ENCODE data around the gene PSMD9. TPM values are rescaled to one million over a fixed set of nuclear protein-coding genes. Genes with fewer than 3 reads are reported as not detected.

The PSMD9 gene
- polyA plus RNA-seq (84.8 to 95.4 TPM (median 90.5 TPM) in 3 replicates), polyA minus RNA-seq (26.1 to 49.7 TPM (median 35.2 TPM) in 3 replicates)
- 56.7 TPM for polyA plus RNA-seq (2011; ENCODE audit: low read depth)
- polyA plus RNA-seq (2011; cell fraction: cytosol; rRNA removed) = 48.4 and 89.7 TPM in 2 replicates
- 43.2 and 46.3 TPM in 2 replicates for polyA plus RNA-seq (2011; cell fraction: nucleus; rRNA removed)
- 56.6 and 118 TPM in 2 replicates for polyA plus RNA-seq (2012; ENCODE audit: low replicate concordance)
- polyA minus RNA-seq (2011; cell fraction: cytosol; rRNA and poly(A)+ RNA removed) = 85.6 TPM
- 21.6 and 22.6 TPM in 2 replicates for polyA minus RNA-seq (2011; cell fraction: nucleus; rRNA and poly(A)+ RNA removed)

GRCh38 chr12:121888478-121889273 is at the start of gene PSMD9:
Gene PSMD9 (plus strand): TSS chr12:121888790. CDS start chr12:121888857, 67 bp downstream.
- H3K27ac ChIP-seq (ENCODE audit: control insufficient read depth, insufficient read depth, low read length) = peak within 1 kb of the TSS; percentile 92
- dilution Hi-C loops (cut with MboI; ENCODE audit: extremely low pct_ligation_motif_present, low sequenced_read_pairs) = no loop called here
- H3K27me3 ChIP-seq (ENCODE audit: control insufficient read depth, extremely low read depth, insufficient read depth, low read length) = no peaks in the 10 kb centered on the region
- H3K4me1 ChIP-seq (ENCODE audit: control insufficient read depth, extremely low read depth, insufficient read depth, low read length) = peaks cover 14% of the 10 kb centered on the region
- peaks cover 38% of the 10 kb centered on the region for H3K79me2 ChIP-seq (ENCODE audit: control insufficient read depth, insufficient read depth, low read length)
- no peaks in the 10 kb centered on the region for H3K9me3 ChIP-seq (ENCODE audit: control insufficient read depth, low read depth, low read length)
- H3K36me3 ChIP-seq (ENCODE audit: control insufficient read depth in 2 of 2, extremely low read depth in 1 of 2, insufficient read depth in 2 of 2, low read length in 2 of 2) = peaks cover 0 to 5% of the 10 kb centered on the region in 2 experiments
- H2AFZ ChIP-seq (ENCODE audit: control insufficient read depth, low read length) = peak within 1 kb of the TSS; percentile 94
- peak within 1 kb of the TSS; percentile 92 for H3K9ac ChIP-seq (ENCODE audit: control insufficient read depth, extremely low read depth, insufficient read depth, low read length)
- FAIRE-seq = peak; percentile 69
- peak within 1 kb of the TSS; percentile 68 to 91 (median 86) for H3K4me3 ChIP-seq (ENCODE audit: control insufficient read depth in 2 of 3, extremely low read depth in 1 of 3, insufficient read depth in 2 of 3, low read depth in 1 of 3, low read length in 3 of 3)
- peak within 1 kb of the TSS; percentile 95 for H3K4me2 ChIP-seq (ENCODE audit: control insufficient read depth, extremely low read depth, insufficient read depth, low read depth, low read length)
- no peaks in the 10 kb centered on the region for H4K20me1 ChIP-seq (ENCODE audit: control insufficient read depth, extremely low read depth, insufficient read depth, low read length)
- no peaks in the 10 kb centered on the region for H3K9me1 ChIP-seq (ENCODE audit: control insufficient read depth, extremely low read depth, insufficient read depth, low read length)
- peak; percentile 90 for DNase-seq (ENCODE audit: low read depth, low spot score)
- TF ChIP-seq EZH2 (IDR thresholded peaks at IDR 0.05; ENCODE audit: low read length) (no peak), CTCF (optimal IDR thresholded peaks at IDR 0.05 in 1 of 3, IDR thresholded peaks at IDR 0.05 in 1 of 3, conservative IDR thresholded peaks at IDR 0.05 in 1 of 3; ENCODE audit: extremely low read depth in 1 of 3, insufficient read depth in 2 of 3, low read length in 3 of 3) (peak; percentile 72 to 82 (median 73))

GRCh38 chr12:121839106-121839992 is 49.2 kb upstream of the PSMD9 start:
- Histone ChIP-seq H3K4me2 (ENCODE audit: control insufficient read depth, extremely low read depth, insufficient read depth, low read depth, low read length) (peak overlapping the region; percentile 96), H3K27ac (ENCODE audit: control insufficient read depth, insufficient read depth, low read length) (peak overlapping the region; percentile 41), H3K4me3 (ENCODE audit: control insufficient read depth in 2 of 3, extremely low read depth in 1 of 3, insufficient read depth in 2 of 3, low read depth in 1 of 3, low read length in 3 of 3) (peak overlapping the region; percentile 63 to 89 (median 77)), H3K4me1 (ENCODE audit: control insufficient read depth, extremely low read depth, insufficient read depth, low read length) (peaks cover 5% of the 10 kb centered on the region), H3K79me2 (ENCODE audit: control insufficient read depth, insufficient read depth, low read length) (no peaks in the 10 kb centered on the region), H3K36me3 (ENCODE audit: control insufficient read depth in 2 of 2, extremely low read depth in 1 of 2, insufficient read depth in 2 of 2, low read length in 2 of 2) (no peaks in the 10 kb centered on the region), H3K27me3 (ENCODE audit: control insufficient read depth, extremely low read depth, insufficient read depth, low read length) (no peaks in the 10 kb centered on the region), H2AFZ (ENCODE audit: control insufficient read depth, low read length) (peak overlapping the region; percentile 99), H4K20me1 (ENCODE audit: control insufficient read depth, extremely low read depth, insufficient read depth, low read length) (no peaks in the 10 kb centered on the region), H3K9me3 (ENCODE audit: control insufficient read depth, low read depth, low read length) (no peaks in the 10 kb centered on the region), H3K9ac (ENCODE audit: control insufficient read depth, extremely low read depth, insufficient read depth, low read length) (peak overlapping the region; percentile 78), H3K9me1 (ENCODE audit: control insufficient read depth, extremely low read depth, insufficient read depth, low read length) (no peaks in the 10 kb centered on the region)
- DNase-seq (ENCODE audit: low read depth, low spot score) (peak; percentile 85), FAIRE-seq (peak; percentile 36)
- TF ChIP-seq CTCF (optimal IDR thresholded peaks at IDR 0.05 in 1 of 3, IDR thresholded peaks at IDR 0.05 in 1 of 3, conservative IDR thresholded peaks at IDR 0.05 in 1 of 3; ENCODE audit: extremely low read depth in 1 of 3, insufficient read depth in 2 of 3, low read length in 3 of 3) (peak in 2 of 3 experiments; percentile 24 to 49), EZH2 (IDR thresholded peaks at IDR 0.05; ENCODE audit: low read length) (no peak)
- dilution Hi-C loops (cut with MboI; ENCODE audit: extremely low pct_ligation_motif_present, low sequenced_read_pairs) = no loop called here
